H1 (cell line): Measurements from ENCODE around the gene GFI1B. TPM values are rescaled to one million over a fixed set of nuclear protein-coding genes. Genes with fewer than 3 reads are reported as not detected.

ENCODE experiments used
- ASH2L ChIP-seq: fragments of 200-600, 300-600 bp; sonication (generic); IDR thresholded peaks from one replicate; pipeline ENCODE4 v1.7.1; 2017; ENCODE audit warnings: low read length
- BACH1 ChIP-seq: IDR thresholded peaks from 2 replicates; pipeline ENCODE4 v1.6.1; 2012; ENCODE audit warnings: low read length, improper control_type of control experiment
- CHD1 ChIP-seq: IDR thresholded peaks from 2 replicates; pipeline ENCODE4 v1.6.1; 2012; ENCODE audit warnings: low read depth, low read length, improper control_type of control experiment
- CREB1 ChIP-seq: IDR thresholded peaks from 2 replicates; pipeline ENCODE4 v1.6.1; 2012; ENCODE audit warnings: inconsistent platforms
- FOSL1 ChIP-seq: IDR thresholded peaks from 2 replicates; pipeline ENCODE4 v1.6.1; 2011; ENCODE audit warnings: mild to moderate bottlenecking, low read depth, low read length, moderate library complexity; ENCODE audit not compliant: insufficient read depth
- GTF2F1 ChIP-seq: IDR thresholded peaks from 2 replicates; pipeline ENCODE4 v1.6.1; 2012; ENCODE audit warnings: low read depth, low read length, improper control_type of control experiment, borderline replicate concordance
- USF2 ChIP-seq: IDR thresholded peaks from 2 replicates; pipeline ENCODE4 v1.6.1; 2011; ENCODE audit warnings: low read length, improper control_type of control experiment
- polyA plus RNA-seq, 7 experiments: library from polyadenylated mRNA; depleted of rRNA in 3 of 7; stranded (reverse) in 5 of 7; unstranded in 2 of 7; fragments of >200 nt in 5 of 7; fragments of 200-250 nt in 2 of 7; gene quantifications; 1 replicate in 5 of 7; 2 replicates in 1 of 7; 4 replicates in 1 of 7; pipeline versions ENCODE4 v1.2.1 to v1.2.3, GENCODE V29; 2011 to 2013; ENCODE audit warnings: missing spikeins in 2 of 7, mixed read lengths in 2 of 7
- total RNA-seq: library from RNA; stranded (reverse); fragmentation: NEBNext Ultra II Directional; extraction: Animal tissue kit (Norgen Biotek cat#: 25700); gene quantifications from 2 replicates; pipeline ENCODE4 v1.2.1, GENCODE V29; 2021

Gene GFI1B
- total and polyA plus RNA-seq, 2 of the 8 experiments (the other 6 are each of a cell fraction or from before 2014, with no cell fraction given) = 0.09 to 0.11 TPM

DNA sequence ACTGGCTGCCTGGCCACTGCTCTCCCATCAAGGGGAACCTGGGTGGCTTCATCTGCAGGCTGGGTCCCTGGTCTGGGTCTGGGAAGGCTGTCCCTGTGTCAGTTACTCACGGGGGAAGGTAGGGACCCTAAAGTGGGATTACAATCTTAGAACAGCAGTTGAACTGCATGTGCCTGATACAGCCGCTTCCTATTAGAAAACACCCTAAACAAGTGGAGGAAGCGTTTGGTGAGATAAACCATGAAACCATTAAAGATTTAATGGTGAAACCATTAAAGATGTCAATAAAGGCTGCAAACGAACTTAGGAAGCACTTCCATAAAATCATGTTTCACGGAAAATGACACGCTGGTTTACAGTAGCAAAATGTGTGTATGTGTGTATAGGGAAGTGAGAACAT lies 2.5 kb upstream of the GFI1B start (continued):
- TF ChIP-seq CHD1 (no peak), CREB1 (no peak), USF2 (no peak), GTF2F1 (no peak), BACH1 (no peak), FOSL1 (no peak), ASH2L (no peak)
